Left hindlimb (tissue), 1 donor: ENCODE data around the gene ZNG1C.
"Not testable (repeated sequence)": the region's sequence is repeated elsewhere in the genome, so short reads cannot be mapped to it uniquely, and the experiment has no call there.

ENCODE experiments used
- DNase-seq: peaks from one replicate; pipeline ENCODE4 v3.0.0-alpha.2; 2018

ZNG1C gene

DNA sequence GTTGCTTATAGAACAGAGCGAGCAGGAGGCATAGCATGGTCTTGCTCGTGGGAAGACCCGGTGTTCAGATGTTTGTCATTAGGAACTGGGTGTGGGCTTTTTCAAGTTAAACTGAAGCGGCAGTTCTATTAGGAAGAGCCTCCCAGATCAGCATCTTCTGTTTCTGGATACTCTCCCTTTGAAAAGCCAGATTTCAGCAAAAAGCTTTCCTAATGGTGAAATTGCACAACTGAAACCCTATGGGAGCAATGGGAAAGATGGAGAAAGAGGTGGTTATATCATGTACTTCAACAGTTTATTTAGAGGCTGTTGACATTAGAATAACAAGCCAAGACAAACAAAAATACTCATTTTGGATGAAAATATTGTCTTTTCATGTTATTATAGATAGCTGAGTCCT lies 102.2 kb downstream of the ZNG1C start:
- not testable (repeated sequence) for DNase-seq
